ENCODE measurements around the gene IRF3.

- TF ChIP-seq POLR2A (IDR thresholded peaks at IDR 0.05; ENCODE audit: low read depth) (no peak), CTCF (IDR thresholded peaks at IDR 0.05) (no peak), EP300 (IDR thresholded peaks at IDR 0.05) (no peak)
Measured at GRCh38 chr19:49645592-49645991, 20.1 kb downstream of the IRF3 start.

All from esophagus muscularis mucosa (tissue), 4 donors.